ENCODE results near the gene CADPS.

The CADPS gene

GRCh38 chr3:62359531-62359930, 515.7 kb downstream of the CADPS start:
- no peak for TF ChIP-seq CTCF (IDR thresholded peaks at IDR 0.05)
- Histone ChIP-seq H3K27ac (no peak overlapping the region), H3K4me1 (ENCODE audit: control insufficient read depth in 1 of 2, insufficient read depth in 1 of 2, low read depth in 1 of 2, low read length in 1 of 2) (no peaks in the 10 kb centered on the region), H3K36me3 (no peaks in the 10 kb centered on the region), H3K27me3 (peaks cover 11% of the 10 kb centered on the region), H3K9me3 (no peaks in the 10 kb centered on the region), H3K4me3 (ENCODE audit: low read depth in 1 of 2, low read length in 1 of 2) (no peak overlapping the region)

- no peaks in the 10 kb centered on the region for H3K9me3 ChIP-seq
- no peak overlapping the region for H3K27ac ChIP-seq
- TF ChIP-seq CTCF (IDR thresholded peaks at IDR 0.05), result no peak
These were observed 518.9 kb downstream of the CADPS start for GRCh38 chr3:62356356-62356755.

GRCh38 chr3:62355703-62356102, 519.5 kb downstream of the CADPS start:
- no peak for TF ChIP-seq CTCF (IDR thresholded peaks at IDR 0.05)
- Histone ChIP-seq H3K9me3 (no peaks in the 10 kb centered on the region), H3K27ac (no peak overlapping the region), H3K27me3 (peaks cover 5% of the 10 kb centered on the region), H3K4me3 (ENCODE audit: low read depth in 1 of 2, low read length in 1 of 2) (no peak overlapping the region), H3K4me1 (ENCODE audit: control insufficient read depth in 1 of 2, insufficient read depth in 1 of 2, low read depth in 1 of 2, low read length in 1 of 2) (no peaks in the 10 kb centered on the region), H3K36me3 (no peaks in the 10 kb centered on the region)

More at GRCh38 chr3:62356356-62356755, 518.9 kb downstream of the CADPS start:
- no peaks in the 10 kb centered on the region for H3K4me1 ChIP-seq (ENCODE audit: control insufficient read depth in 1 of 2, insufficient read depth in 1 of 2, low read depth in 1 of 2, low read length in 1 of 2)
- H3K4me3 ChIP-seq (ENCODE audit: low read depth in 1 of 2, low read length in 1 of 2), result no peak overlapping the region
- no peaks in the 10 kb centered on the region for H3K36me3 ChIP-seq
- H3K27me3 ChIP-seq, result peaks cover 5% of the 10 kb centered on the region

All from neutrophil (primary cell).